Neural cell (in vitro differentiated cells): ENCODE measurements around the gene FERMT3. TPM values are rescaled to one million over a fixed set of nuclear protein-coding genes. Genes with fewer than 3 reads are reported as not detected.

ENCODE experiments used
- H2AFZ ChIP-seq: fragments of 200-600, 300-800 bp; sonication (generic), shearing (Covaris generic); 2 replicates; pipeline ENCODE4 v1.6.0; 2014; ENCODE audit warnings: low read depth, mild to moderate bottlenecking, antibody characterized with exemption, low read length, moderate library complexity
- H3F3A ChIP-seq: fragments of 200-600 bp; shearing (Covaris generic); 2 replicates; pipeline ENCODE4 v1.6.1; 2016; ENCODE audit warnings: mild to moderate bottlenecking, moderate library complexity, mixed read lengths, antibody characterized with exemption, low read length; ENCODE audit not compliant: insufficient read depth, poor library complexity, severe bottlenecking
- H3K27ac ChIP-seq: fragments of 200-600, 300-800 bp; sonication (generic), shearing (Covaris generic); 2 replicates; pipeline ENCODE4 v1.5.1; 2014; ENCODE audit warnings: mild to moderate bottlenecking, low read length, moderate library complexity
- H3K27me3 ChIP-seq: fragments of 300-800, 200-600 bp; sonication (generic), shearing (Covaris generic); 2 replicates; pipeline ENCODE4 v1.6.0; 2014; ENCODE audit warnings: mild to moderate bottlenecking, low read depth, low read length, moderate library complexity; ENCODE audit not compliant: insufficient read depth
- H3K36me3 ChIP-seq: fragments of 300-800, 200-600 bp; sonication (generic), shearing (Covaris generic); 2 replicates; pipeline ENCODE4 v1.5.1; 2014; ENCODE audit warnings: mild to moderate bottlenecking, antibody characterized with exemption, low read length, moderate library complexity; ENCODE audit not compliant: insufficient read depth
- H3K4me2 ChIP-seq: fragments of 300-800, 200-600 bp; sonication (generic), shearing (Covaris generic); 2 replicates; pipeline ENCODE4 v1.6.0; 2014; ENCODE audit warnings: mild to moderate bottlenecking, low read length
- H3K4me3 ChIP-seq: fragments of 300-800, 200-600 bp; sonication (generic), shearing (Covaris generic); 2 replicates; pipeline ENCODE4 v1.5.1; 2014; ENCODE audit warnings: mild to moderate bottlenecking, low read length, moderate library complexity
- H3K79me2 ChIP-seq: fragments of 200-600 bp; shearing (Covaris generic); replicated peaks from 2 replicates; pipeline ENCODE4 v1.6.0; 2014; ENCODE audit warnings: mild to moderate bottlenecking, low read length, moderate library complexity; ENCODE audit not compliant: insufficient read depth
- H3K9ac ChIP-seq: fragments of 300-800, 200-600 bp; sonication (generic), shearing (Covaris generic); 2 replicates; pipeline ENCODE4 v1.6.1; 2016; ENCODE audit warnings: mild to moderate bottlenecking, low read length, mixed read lengths
- H3K9me2 ChIP-seq: fragments of 200-600 bp; shearing (Covaris generic); 2 replicates; pipeline ENCODE4 v1.6.1; 2016; ENCODE audit warnings: mild to moderate bottlenecking, low read length, mixed read lengths; ENCODE audit not compliant: insufficient read depth
- H3K9me3 ChIP-seq: fragments of 200-600, 300-800 bp; sonication (generic), shearing (Covaris generic); 2 replicates; pipeline ENCODE4 v1.6.1; 2016; ENCODE audit warnings: mild to moderate bottlenecking, mixed run types, low read length, moderate library complexity, mixed read lengths
- H4K20me1 ChIP-seq: fragments of 200-600 bp; shearing (Covaris generic); 2 replicates; pipeline ENCODE4 v1.6.1; 2016; ENCODE audit warnings: mild to moderate bottlenecking, mixed run types; ENCODE audit not compliant: insufficient read depth
- CTCF ChIP-seq: fragments of 450-650 bp; IDR thresholded peaks from 2 replicates; pipeline ENCODE4 v1.5.1; 2014; ENCODE audit warnings: antibody characterized with exemption, mild to moderate bottlenecking, moderate library complexity; ENCODE audit not compliant: poor library complexity, severe bottlenecking
- EP300 ChIP-seq: fragments of 450-650 bp; conservative IDR thresholded peaks from 2 replicates; pipeline ENCODE4 v1.6.1; 2014; ENCODE audit warnings: antibody characterized with exemption, mild to moderate bottlenecking, moderate library complexity; ENCODE audit not compliant: poor library complexity, severe bottlenecking
- EZH2 ChIP-seq: fragments of 200-600, 300-800 bp; shearing (Covaris generic), sonication (generic); IDR thresholded peaks from 2 replicates; pipeline ENCODE4 v1.6.1; 2014; ENCODE audit warnings: antibody characterized with exemption, low read length, borderline replicate concordance, mild to moderate bottlenecking; ENCODE audit not compliant: insufficient read depth, poor library complexity, severe bottlenecking
- MXI1 ChIP-seq: fragments of 450-650 bp; conservative IDR thresholded peaks from 2 replicates; pipeline ENCODE4 v1.6.1; 2014; ENCODE audit warnings: antibody characterized with exemption, mild to moderate bottlenecking; ENCODE audit not compliant: poor library complexity, severe bottlenecking
- POLR2AphosphoS5 ChIP-seq: IDR thresholded peaks from 2 replicates; pipeline ENCODE4 v1.6.1; 2012
- RAD21 ChIP-seq: fragments of 450-650 bp; conservative IDR thresholded peaks from 2 replicates; pipeline ENCODE4 v1.6.1; 2014; ENCODE audit warnings: antibody characterized with exemption, mild to moderate bottlenecking, moderate library complexity
- REST ChIP-seq: IDR thresholded peaks from 2 replicates; pipeline ENCODE4 v1.6.1; 2012; ENCODE audit warnings: borderline replicate concordance
- SMC3 ChIP-seq: fragments of 450-650 bp; conservative IDR thresholded peaks from 2 replicates; pipeline ENCODE4 v1.6.1; 2014; ENCODE audit warnings: antibody characterized with exemption, mild to moderate bottlenecking, moderate library complexity; ENCODE audit not compliant: poor library complexity
- TAF1 ChIP-seq: IDR thresholded peaks from 2 replicates; pipeline ENCODE4 v1.6.1; 2012; ENCODE audit warnings: low read depth
- polyA plus RNA-seq: library from polyadenylated mRNA; depleted of rRNA; stranded (reverse); fragments of >200 nt; gene quantifications from 2 replicates; pipeline ENCODE4 v1.2.3, GENCODE V29; 2014

Gene FERMT3
- polyA plus RNA-seq, 1 donor from 2014 or later, result 0.89 TPM

- peak overlapping the region; percentile 44 for H3K4me3 ChIP-seq
- no peaks in the 10 kb centered on the region for H3K36me3 ChIP-seq
- H2AFZ ChIP-seq, result no peak overlapping the region
- H3K79me2 ChIP-seq, result no peaks in the 10 kb centered on the region
- no peaks in the 10 kb centered on the region for H3F3A ChIP-seq
- no peaks in the 10 kb centered on the region for H4K20me1 ChIP-seq
- TF ChIP-seq EP300 (no peak), RAD21 (no peak), SMC3 (no peak), CTCF (peak; percentile 13), TAF1 (no peak), POLR2AphosphoS5 (no peak), REST (no peak), EZH2 (no peak)
- H3K27me3 ChIP-seq, result peaks cover 8% of the 10 kb centered on the region
- no peaks in the 10 kb centered on the region for H3K9me2 ChIP-seq
- H3K9ac ChIP-seq, result no peak overlapping the region
- no peak overlapping the region for H3K27ac ChIP-seq
- H3K9me3 ChIP-seq, result no peaks in the 10 kb centered on the region
- H3K4me2 ChIP-seq, result no peak overlapping the region
Measured at GRCh38 chr11:64252003-64252872, 45.7 kb downstream of the FERMT3 start.

- Histone ChIP-seq H3K9me2 (no peaks in the 10 kb centered on the region), H3F3A (no peaks in the 10 kb centered on the region), H3K79me2 (no peaks in the 10 kb centered on the region), H4K20me1 (no peaks in the 10 kb centered on the region), H3K9ac (no peak overlapping the region), H2AFZ (no peak overlapping the region), H3K36me3 (no peaks in the 10 kb centered on the region), H3K27me3 (peaks cover 8% of the 10 kb centered on the region), H3K9me3 (no peaks in the 10 kb centered on the region), H3K4me2 (no peak overlapping the region), H3K4me3 (no peak overlapping the region), H3K27ac (no peak overlapping the region)
- TF ChIP-seq EZH2 (no peak), EP300 (no peak), CTCF (no peak), REST (no peak), POLR2AphosphoS5 (no peak), TAF1 (no peak), SMC3 (no peak), MXI1 (no peak), RAD21 (no peak)
Measured at GRCh38 chr11:64253043-64253442, 46.5 kb downstream of the FERMT3 start.
